AG04449 (cell line): Measurements from ENCODE around the gene CNR2.
A peak's percentile ranks its signal among the peaks of the same experiment; 100 is the strongest.

ENCODE experiments used
- CTCF ChIA-PET: fragments of 350-600 bp; formaldehyde crosslinking; extraction: SDS; loops from one replicate; lab custom pipeline; 2021; ENCODE audit warnings: antibody characterized with exemption; lab: Yijun Ruan, JAX
- POLR2A ChIA-PET: fragments of 400-600, 350-600 bp; formaldehyde crosslinking; extraction: SDS; loops from one replicate; lab custom pipeline; 2020; ENCODE audit warnings: antibody characterized with exemption, inconsistent platforms; lab: Yijun Ruan, JAX
- DNase-seq: peaks from one replicate; pipeline ENCODE4 v3.0.0-alpha.2; 2010; ENCODE audit warnings: low read depth, low spot score
- H3K4me3 ChIP-seq: 2 replicates; pipeline ENCODE4 v1.5.1; 2011; ENCODE audit warnings: low read depth, mild to moderate bottlenecking, control low read depth, low read length
- TF ChIP-seq, protein P1 (sequence below): IDR thresholded peaks from one replicate; pipeline ENCODE4 v1.5.1; 2011; ENCODE audit warnings: mild to moderate bottlenecking, moderate library complexity, low read length, control low read depth, inconsistent platforms; ENCODE audit not compliant: insufficient read depth; ENCODE audit errors: missing control alignments

The CNR2 gene

DNA sequence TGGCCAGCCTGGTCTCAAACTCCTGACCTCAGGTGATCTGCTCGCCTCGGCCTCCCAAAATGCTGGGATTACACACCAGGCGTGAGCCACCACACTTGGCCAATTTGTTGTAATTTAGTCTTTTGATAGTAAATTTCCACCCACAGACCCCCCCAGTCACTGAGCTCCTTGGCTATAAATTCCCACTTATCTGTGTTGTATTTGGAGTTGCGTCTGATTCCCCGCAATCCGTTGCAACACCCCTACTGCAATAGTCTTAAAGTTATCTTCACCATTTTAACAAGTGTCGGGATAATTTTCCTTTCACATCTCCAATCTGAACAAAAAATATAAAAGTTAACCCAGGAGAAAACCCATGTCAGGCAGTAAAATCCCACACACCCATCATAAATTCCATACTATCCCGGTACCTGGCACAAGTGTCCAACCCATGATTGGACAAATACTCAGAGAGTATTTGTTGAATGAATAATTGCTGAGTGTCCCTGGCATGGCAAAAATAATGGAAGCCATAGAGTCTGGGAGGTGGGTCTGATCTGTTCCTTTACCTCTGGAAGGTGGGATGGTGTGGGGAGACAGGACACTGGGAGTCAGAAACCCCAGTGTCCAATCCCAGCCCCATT is 9.3 kb upstream of the CNR2 start:
- H3K4me3 ChIP-seq = no peak overlapping the region
- no peak for DNase-seq
- CTCF ChIA-PET = interaction anchor here (1.9 kb wide), 1 partner anchor 151 kb away, joined by 5 read pairs; no protein-coding TSS in a partner anchor
- POLR2A ChIA-PET = no interaction called here
- TF ChIP-seq, protein P1, sequence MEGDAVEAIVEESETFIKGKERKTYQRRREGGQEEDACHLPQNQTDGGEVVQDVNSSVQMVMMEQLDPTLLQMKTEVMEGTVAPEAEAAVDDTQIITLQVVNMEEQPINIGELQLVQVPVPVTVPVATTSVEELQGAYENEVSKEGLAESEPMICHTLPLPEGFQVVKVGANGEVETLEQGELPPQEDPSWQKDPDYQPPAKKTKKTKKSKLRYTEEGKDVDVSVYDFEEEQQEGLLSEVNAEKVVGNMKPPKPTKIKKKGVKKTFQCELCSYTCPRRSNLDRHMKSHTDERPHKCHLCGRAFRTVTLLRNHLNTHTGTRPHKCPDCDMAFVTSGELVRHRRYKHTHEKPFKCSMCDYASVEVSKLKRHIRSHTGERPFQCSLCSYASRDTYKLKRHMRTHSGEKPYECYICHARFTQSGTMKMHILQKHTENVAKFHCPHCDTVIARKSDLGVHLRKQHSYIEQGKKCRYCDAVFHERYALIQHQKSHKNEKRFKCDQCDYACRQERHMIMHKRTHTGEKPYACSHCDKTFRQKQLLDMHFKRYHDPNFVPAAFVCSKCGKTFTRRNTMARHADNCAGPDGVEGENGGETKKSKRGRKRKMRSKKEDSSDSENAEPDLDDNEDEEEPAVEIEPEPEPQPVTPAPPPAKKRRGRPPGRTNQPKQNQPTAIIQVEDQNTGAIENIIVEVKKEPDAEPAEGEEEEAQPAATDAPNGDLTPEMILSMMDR = no peak

DNA sequence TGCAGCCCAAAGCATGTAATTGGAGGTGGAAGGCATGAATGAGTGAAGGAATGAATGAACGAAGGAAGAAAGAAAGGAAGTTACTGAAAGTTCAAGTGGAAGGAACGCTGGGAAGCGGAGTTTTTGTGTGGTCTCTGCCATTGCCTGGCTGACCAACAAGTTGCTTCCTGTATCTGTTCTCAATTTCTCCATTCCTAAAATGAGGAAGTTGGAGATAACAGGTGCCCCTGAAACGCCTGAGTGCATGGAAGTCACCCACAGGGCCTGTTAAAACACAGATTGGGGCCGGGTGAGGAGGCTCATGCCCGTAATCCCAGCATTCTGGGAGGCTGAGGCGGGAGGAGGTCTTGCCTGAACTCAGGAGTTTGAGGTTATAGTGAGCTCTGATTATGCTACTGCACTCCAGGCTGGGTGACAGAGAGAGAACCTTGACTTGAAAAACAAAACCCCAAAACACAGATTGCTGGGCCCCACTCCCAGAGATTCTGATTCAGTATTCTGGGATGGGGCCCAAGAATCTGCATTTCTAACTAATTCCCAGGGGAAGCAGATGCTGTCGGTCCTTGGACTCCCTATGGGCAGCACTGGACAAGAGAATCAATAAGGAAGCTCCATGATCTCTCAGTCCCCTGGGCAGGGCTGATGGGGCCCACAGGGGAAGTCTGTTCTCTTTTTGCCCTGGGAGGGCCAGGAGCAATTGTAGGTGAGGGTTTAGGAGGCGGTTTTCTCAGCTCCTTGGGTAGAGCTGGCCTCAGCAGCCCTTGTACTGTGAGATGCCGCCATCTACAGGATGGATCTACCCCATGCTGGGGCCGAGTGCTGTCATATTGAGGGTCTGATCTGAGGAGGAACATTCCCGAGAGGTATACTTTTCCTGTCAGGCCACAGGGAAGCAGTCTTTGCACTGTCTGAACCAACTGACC is 3.3 kb upstream of the CNR2 start:
- POLR2A ChIA-PET = interaction anchor here (0.9 to 1.0 kb wide), 2 partner anchors 91 to 92 kb away, joined by 3 read pairs; partner anchors contain the start of gene HMGCL
- TF ChIP-seq, protein P1 = peak; percentile 66
- CTCF ChIA-PET = interaction anchor here (0.7 to 3.3 kb wide), 24 partner anchors 7 to 153 kb away, joined by 3 to 53 read pairs (median 4); partner anchors contain the start of genes GALE and PITHD1
- DNase-seq = no peak
- H3K4me3 ChIP-seq = no peak overlapping the region

- POLR2A ChIA-PET = no interaction called here
- no peak for DNase-seq
- TF ChIP-seq, protein P1 = no peak
- CTCF ChIA-PET = interaction anchor here (1.2 to 3.3 kb wide), 8 partner anchors 9 to 152 kb away, joined by 3 to 53 read pairs (median 8); partner anchors contain the start of gene PITHD1
- H3K4me3 ChIP-seq = no peak overlapping the region
These were observed 2.3 kb upstream of the CNR2 start for GRCh38 chr1:23915466-23915865.

- TF ChIP-seq, protein P1 = no peak
- no peak overlapping the region for H3K4me3 ChIP-seq
- no peak for DNase-seq
- POLR2A ChIA-PET = no interaction called here
- CTCF ChIA-PET = interaction anchor here (2.2 to 3.3 kb wide), 5 partner anchors 8 to 144 kb away, joined by 8 to 53 read pairs (median 30); partner anchors contain the start of gene PITHD1
These were observed 1.8 kb upstream of the CNR2 start for GRCh38 chr1:23914921-23915320.

- ChIA-PET CTCF (no interaction called here), POLR2A (no interaction called here)
- DNase-seq = no peak
- TF ChIP-seq, protein P1 = no peak
- no peak overlapping the region for H3K4me3 ChIP-seq
These were observed 1.2 kb downstream of the CNR2 start for GRCh38 chr1:23911921-23912320.

DNA sequence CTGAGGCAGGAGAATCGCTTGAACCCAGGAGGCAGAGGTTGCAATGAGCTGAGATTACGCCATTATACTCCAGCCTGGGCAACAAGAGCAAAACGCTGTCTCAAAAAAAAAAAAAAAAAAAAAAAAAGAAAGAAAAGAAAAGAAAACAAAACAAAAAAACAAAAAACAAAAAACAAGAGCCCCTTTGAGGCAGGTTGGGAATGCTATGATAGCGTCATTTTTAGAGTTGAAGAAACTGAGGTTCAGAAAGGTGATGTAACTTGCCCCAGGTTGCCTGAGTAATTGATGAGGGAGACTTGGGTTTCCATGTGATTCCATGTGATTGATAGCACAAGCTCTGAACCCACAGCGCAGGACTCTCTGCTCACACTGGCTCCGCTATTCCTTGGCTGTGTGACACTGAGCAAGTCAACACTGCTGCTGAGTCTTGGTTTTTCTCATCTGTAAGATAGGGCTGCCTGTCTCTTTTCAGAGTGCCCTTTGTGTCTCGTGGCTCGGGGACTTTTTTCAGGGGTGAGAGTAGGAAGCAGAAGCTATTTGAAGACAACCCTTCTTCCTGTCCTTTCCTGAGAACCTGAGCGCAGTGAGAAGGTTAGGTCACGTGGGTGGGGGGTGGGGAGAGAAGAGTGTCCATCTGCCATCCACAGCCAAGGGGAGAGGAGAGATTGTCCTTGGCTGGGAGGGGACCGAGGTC is 2.5 kb downstream of the CNR2 start:
- CTCF ChIA-PET = no interaction called here
- DNase-seq = no peak
- POLR2A ChIA-PET = no interaction called here
- TF ChIP-seq, protein P1 = no peak
- no peak overlapping the region for H3K4me3 ChIP-seq
